K562 (cell line): Measurements from ENCODE around the gene CUTA. TPM values are rescaled to one million over a fixed set of nuclear protein-coding genes. Genes with fewer than 3 reads are reported as not detected.

Experiments used
- ARNT ChIP-seq, 2 experiments: fragments of 450-650 bp; IDR thresholded peaks; 2 replicates each; pipeline ENCODE4 v1.6.1; 2016; ENCODE audit warnings: mild to moderate bottlenecking in 1 of 2
- BHLHE40 ChIP-seq: IDR thresholded peaks from 2 replicates; pipeline ENCODE4 v1.6.1; 2011; ENCODE audit warnings: low read length, improper control_type of control experiment
- HMG20A ChIP-seq: fragments of 450-650 bp; formaldehyde crosslinking; conservative IDR thresholded peaks from 2 replicates; pipeline ENCODE4 v1.4.0; 2020; ENCODE audit warnings: mild to moderate bottlenecking, mixed read lengths
- KHSRP ChIP-seq: fragments of 450-650 bp; IDR thresholded peaks from 2 replicates; pipeline ENCODE4 v1.6.1; 2017
- MGA ChIP-seq: fragments of 450-650 bp; IDR thresholded peaks from 2 replicates; pipeline ENCODE4 v1.6.1; 2016; ENCODE audit warnings: mild to moderate bottlenecking, moderate library complexity
- NFE2L1 ChIP-seq: fragments of 450-650 bp; IDR thresholded peaks from 2 replicates; pipeline ENCODE4 v1.6.1; 2016; ENCODE audit warnings: missing genetic modification characterization, low read depth, mild to moderate bottlenecking, missing compliant biosample characterization, moderate library complexity, borderline replicate concordance
- RBM15 ChIP-seq: fragments of 200-400 bp; formaldehyde crosslinking; IDR thresholded peaks from 2 replicates; pipeline ENCODE4 v1.6.1; 2018; ENCODE audit warnings: mild to moderate bottlenecking, low read length, moderate library complexity; ENCODE audit not compliant: insufficient read depth
- SMARCB1 ChIP-seq: IDR thresholded peaks from 2 replicates; pipeline ENCODE4 v1.6.1; 2011; ENCODE audit warnings: improper control_type of control experiment, low read depth; ENCODE audit not compliant: insufficient read length
- TCFL5 ChIP-seq: fragments of 250-450 bp; sonication (Bioruptor Pico); conservative IDR thresholded peaks from 2 replicates; pipeline ENCODE4 v1.6.1; 2021; ENCODE audit warnings: mild to moderate bottlenecking, moderate library complexity, matching md5 sums
- ZBTB8A ChIP-seq: fragments of 450-650 bp; IDR thresholded peaks from 2 replicates; pipeline ENCODE4 v1.6.1; 2018; ENCODE audit warnings: mild to moderate bottlenecking, moderate library complexity; ENCODE audit not compliant: partially characterized antibody
- ZNF133 ChIP-seq: fragments of 250-450 bp; sonication (Bioruptor Pico); IDR thresholded peaks from 2 replicates; pipeline ENCODE4 v1.4.0; 2020; ENCODE audit warnings: mild to moderate bottlenecking
- ZNF146 ChIP-seq: IDR thresholded peaks from one replicate; pipeline ENCODE4 v1.6.1; 2018; ENCODE audit warnings: missing compliant biosample characterization; ENCODE audit not compliant: unreplicated experiment
- ZNF165 ChIP-seq: fragments of 250-450 bp; sonication (Bioruptor Pico); IDR thresholded peaks from 2 replicates; pipeline ENCODE4 v1.4.0; 2020; ENCODE audit warnings: borderline replicate concordance
- ZNF444 ChIP-seq: fragments of 250-450 bp; sonication (Bioruptor Pico); IDR thresholded peaks from 2 replicates; pipeline ENCODE4 v1.4.0; 2020; ENCODE audit warnings: mild to moderate bottlenecking, moderate library complexity
- ZNF511 ChIP-seq: sonication (generic); formaldehyde crosslinking; IDR thresholded peaks from 2 replicates; pipeline ENCODE4 v1.8.0; 2022; ENCODE audit warnings: mild to moderate bottlenecking, missing genetic modification reagents
- ZNF695 ChIP-seq: fragments of 450-650 bp; formaldehyde crosslinking; IDR thresholded peaks from 2 replicates; pipeline ENCODE4 v1.4.0; 2020; ENCODE audit warnings: mild to moderate bottlenecking, moderate library complexity
- ZNF778 ChIP-seq: fragments of 450-650 bp; formaldehyde crosslinking; IDR thresholded peaks from 2 replicates; pipeline ENCODE4 v1.4.0; 2020; ENCODE audit warnings: mild to moderate bottlenecking, moderate library complexity
- polyA plus RNA-seq, 8 experiments: library from polyadenylated mRNA; depleted of rRNA in 4 of 8; stranded (reverse) in 5 of 8; unstranded in 3 of 8; fragments of >200 nt; fragmentation: Nextera tagmentation in 2 of 8; fragmentation: Illumina TruSeq in 1 of 8; extraction: Ambion mirVana in 2 of 8; extraction: Trizol in 1 of 8; gene quantifications; 2 replicates each; pipeline versions ENCODE4 v1.2.1 to v1.2.3, GENCODE V29; 2011 to 2014; ENCODE audit warnings: inconsistent platforms in 1 of 8, missing spikeins in 1 of 8
- total RNA-seq, 7 experiments: library from RNA; depleted of rRNA in 6 of 7; stranded (reverse); fragments of >200 nt in 6 of 7; fragmentation: Illumina TruSeq in 2 of 7; extraction: Trizol in 2 of 7; gene quantifications; 2 replicates each; pipeline versions ENCODE4 v1.2.1 to v1.2.3, GENCODE V29; 2011 to 2021; ENCODE audit warnings: low replicate concordance in 1 of 7

The CUTA gene
- total and polyA plus RNA-seq, 9 of the 15 experiments (the other 6 are each of a cell fraction or from before 2014, with no cell fraction given), result 166 to 682 (median 310) TPM

- TF ChIP-seq MGA (no peak), ZNF133 (CRISPR knock-in tag) (no peak), SMARCB1 (no peak), ARNT (IDR thresholded peaks at IDR 0.05) (peak; percentile 80 to 94; a peak in 3 of 4 replicates), ZNF146 (CRISPR knock-in tag) (no peak), ZNF695 (CRISPR knock-in tag) (no peak), ZNF444 (CRISPR knock-in tag) (no peak), TCFL5 (CRISPR knock-in tag) (no peak), NFE2L1 (tag) (no peak), KHSRP (0 out of 2 replicates have a peak, but pooled peaks have one; percentile 37), BHLHE40 (peak; percentile 60; the same call in 1 of the 2 replicates), HMG20A (CRISPR knock-in tag) (no peak), ZNF165 (CRISPR knock-in tag) (no peak), RBM15 (no peak), ZBTB8A (no peak), ZNF511 (CRISPR knock-in tag) (no peak), ZNF778 (no peak)
These were observed 7.2 kb upstream of the CUTA start (continued) for GRCh38 chr6:33424855-33425667.
